ENCODE results near the gene ZMYM4. TPM values are rescaled to one million over a fixed set of nuclear protein-coding genes. Genes with fewer than 3 reads are reported as not detected.

The ZMYM4 gene
- polyA plus RNA-seq, 4 donors, result 3.8 to 31.9 (median 8.7) TPM

DNA sequence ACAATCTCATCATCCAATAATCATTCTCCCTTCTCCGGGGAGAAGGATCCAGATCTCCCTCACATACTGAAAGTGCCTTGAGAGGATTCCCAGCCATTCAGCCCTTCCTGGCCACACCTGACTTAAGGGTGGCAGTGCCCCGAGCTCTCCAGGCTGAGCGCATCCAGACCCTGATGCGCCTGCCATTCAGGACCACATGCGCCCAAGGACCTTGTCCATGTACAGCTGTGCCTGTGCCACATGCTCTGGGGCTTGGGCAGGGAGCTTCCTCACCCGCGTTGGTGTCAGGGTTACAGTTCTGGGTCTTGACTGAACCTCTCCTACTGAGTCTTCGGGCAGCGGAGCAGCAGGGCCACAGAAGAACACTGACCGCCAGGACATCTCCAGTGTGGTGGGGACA, 167.6 kb downstream of the ZMYM4 start:
- DNase-seq (no peak), FAIRE-seq (no peak)
- Histone ChIP-seq H3K27me3 (ENCODE audit: control insufficient read depth in 3 of 3, insufficient read depth in 3 of 3, low read length in 3 of 3) (no peaks in the 10 kb centered on the region), H3K9me3 (ENCODE audit: control insufficient read depth in 2 of 2, insufficient read depth in 1 of 2, low read depth in 1 of 2, low read length in 1 of 2) (no peaks in the 10 kb centered on the region), H3K4me1 (ENCODE audit: control insufficient read depth in 3 of 3, insufficient read depth in 2 of 3, low read depth in 1 of 3, low read length in 2 of 3) (no peaks in the 10 kb centered on the region), H3K27ac (ENCODE audit: low read depth in 1 of 3, low read length in 2 of 3) (no peak overlapping the region), H3K4me3 (ENCODE audit: low read depth in 1 of 3, low read length in 3 of 3) (no peak overlapping the region), H3K36me3 (ENCODE audit: control insufficient read depth in 3 of 3, insufficient read depth in 2 of 3, low read depth in 1 of 3, low read length in 3 of 3) (peaks cover 3 to 80% (median 23%) of the 10 kb centered on the region in 3 donors)
- WGBS, 3 donors, result 95 to 99% (median 97%) methylated on average over 10 of the region's 10 CpGs

DNA sequence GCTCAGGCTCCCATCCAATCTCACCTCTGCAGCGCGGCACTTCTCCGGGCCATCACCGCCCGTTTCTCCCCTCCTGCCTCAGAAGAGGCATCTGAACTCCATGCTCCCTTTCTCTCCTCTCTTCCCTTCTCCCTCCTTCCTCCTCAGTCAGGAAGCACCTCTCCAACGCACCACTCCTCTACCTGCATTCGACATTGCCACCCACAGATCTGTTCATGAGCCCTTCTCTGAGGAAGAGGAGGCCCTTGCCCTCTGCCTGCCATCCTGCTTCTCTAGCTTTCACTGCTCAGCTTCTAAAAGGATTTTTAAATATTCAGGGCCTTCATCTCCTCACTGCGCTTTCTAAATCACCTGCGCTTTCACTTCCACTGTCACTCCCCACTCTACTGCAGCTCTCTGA, 168.7 kb downstream of the ZMYM4 start:
- no peak overlapping the region for H3K27ac ChIP-seq (ENCODE audit: low read depth in 1 of 3, low read length in 2 of 3)
- peaks cover 3 to 86% (median 26%) of the 10 kb centered on the region in 3 donors for H3K36me3 ChIP-seq (ENCODE audit: control insufficient read depth in 3 of 3, insufficient read depth in 2 of 3, low read depth in 1 of 3, low read length in 3 of 3)
- FAIRE-seq (no peak), DNase-seq (no peak)
- H3K4me1 ChIP-seq (ENCODE audit: control insufficient read depth in 3 of 3, insufficient read depth in 2 of 3, low read depth in 1 of 3, low read length in 2 of 3), result no peaks in the 10 kb centered on the region
- no peaks in the 10 kb centered on the region for H3K27me3 ChIP-seq (ENCODE audit: control insufficient read depth in 3 of 3, insufficient read depth in 3 of 3, low read length in 3 of 3)
- H3K4me3 ChIP-seq (ENCODE audit: low read depth in 1 of 3, low read length in 3 of 3), result no peak overlapping the region
- 96 to 98% (median 96%) methylated on average over 9 of the region's 9 CpGs for WGBS, 3 donors
- H3K9me3 ChIP-seq (ENCODE audit: control insufficient read depth in 2 of 2, insufficient read depth in 1 of 2, low read depth in 1 of 2, low read length in 1 of 2), result no peaks in the 10 kb centered on the region

DNA sequence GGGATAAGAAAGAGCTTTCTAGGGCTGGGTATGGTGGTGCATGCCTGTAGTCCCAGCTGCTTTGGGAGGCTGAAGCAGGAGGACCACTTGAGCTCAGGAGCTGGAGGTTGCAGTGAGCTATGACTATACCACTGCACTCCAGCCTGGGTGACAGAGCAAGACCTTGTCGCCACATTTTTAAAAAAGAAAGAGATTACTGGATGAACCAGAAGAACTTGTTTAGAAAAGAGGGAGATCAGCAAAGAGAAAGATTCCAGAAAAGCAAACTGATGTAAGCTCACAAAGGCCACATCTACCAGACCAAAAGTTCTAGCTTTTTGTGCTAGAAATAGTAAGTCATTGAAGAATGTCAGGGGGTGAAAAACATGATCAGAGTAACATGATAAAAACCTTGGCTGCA, 171.1 kb downstream of the ZMYM4 start:
- no peaks in the 10 kb centered on the region for H3K27me3 ChIP-seq (ENCODE audit: control insufficient read depth in 3 of 3, insufficient read depth in 3 of 3, low read length in 3 of 3)
- WGBS, 3 donors, result 90 to 100% (median 100%) methylated on average over 1 of the region's 1 CpG
- H3K4me3 ChIP-seq (ENCODE audit: low read depth in 1 of 3, low read length in 3 of 3), result no peak overlapping the region
- no peaks in the 10 kb centered on the region for H3K4me1 ChIP-seq (ENCODE audit: control insufficient read depth in 3 of 3, insufficient read depth in 2 of 3, low read depth in 1 of 3, low read length in 2 of 3)
- no peak for FAIRE-seq
- H3K36me3 ChIP-seq (ENCODE audit: control insufficient read depth in 3 of 3, insufficient read depth in 2 of 3, low read depth in 1 of 3, low read length in 3 of 3), result peaks cover 0 to 81% (median 33%) of the 10 kb centered on the region in 3 donors
- H3K27ac ChIP-seq (ENCODE audit: low read depth in 1 of 3, low read length in 2 of 3), result no peak overlapping the region
- no peak for DNase-seq
- no peaks in the 10 kb centered on the region for H3K9me3 ChIP-seq (ENCODE audit: control insufficient read depth in 2 of 2, insufficient read depth in 1 of 2, low read depth in 1 of 2, low read length in 1 of 2)

DNA sequence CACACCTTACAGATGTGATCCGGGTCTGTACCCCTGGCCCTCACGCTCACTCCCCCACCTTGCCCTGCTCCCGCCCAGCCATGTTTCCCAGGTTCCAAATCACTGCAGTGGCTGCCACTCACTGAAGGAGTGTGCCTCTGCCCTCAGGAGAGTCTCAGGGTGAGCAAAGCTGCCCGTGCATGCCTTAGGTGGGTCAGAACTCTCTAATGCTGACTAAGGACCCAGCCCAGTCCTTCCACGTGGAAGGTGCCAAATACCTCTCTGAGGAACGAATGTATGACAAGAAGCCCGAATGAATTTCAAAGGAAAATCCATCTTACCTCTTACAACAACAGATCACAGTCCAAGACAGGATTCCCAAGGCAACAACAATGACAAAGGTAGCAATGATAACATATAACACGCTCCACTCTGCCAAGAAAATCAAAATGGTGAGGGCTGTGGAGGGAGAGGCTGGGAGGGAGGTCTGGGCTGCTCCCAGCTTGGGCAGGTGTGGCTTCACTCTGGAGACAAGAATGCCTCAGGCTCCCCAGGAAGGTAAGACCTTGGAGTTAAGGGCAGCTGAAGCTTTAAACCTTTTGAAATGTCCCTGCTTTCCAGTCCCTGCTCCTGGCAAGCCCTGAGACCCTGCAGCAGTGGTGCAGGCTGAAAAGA, 173.5 kb downstream of the ZMYM4 start:
- Histone ChIP-seq H3K4me3 (ENCODE audit: low read depth in 1 of 3, low read length in 3 of 3) (no peak overlapping the region), H3K9me3 (ENCODE audit: control insufficient read depth in 2 of 2, insufficient read depth in 1 of 2, low read depth in 1 of 2, low read length in 1 of 2) (no peaks in the 10 kb centered on the region), H3K27me3 (ENCODE audit: control insufficient read depth in 3 of 3, insufficient read depth in 3 of 3, low read length in 3 of 3) (no peaks in the 10 kb centered on the region), H3K36me3 (ENCODE audit: control insufficient read depth in 3 of 3, insufficient read depth in 2 of 3, low read depth in 1 of 3, low read length in 3 of 3) (peaks cover 4 to 62% (median 34%) of the 10 kb centered on the region in 3 donors), H3K4me1 (ENCODE audit: control insufficient read depth in 3 of 3, insufficient read depth in 2 of 3, low read depth in 1 of 3, low read length in 2 of 3) (no peaks in the 10 kb centered on the region), H3K27ac (ENCODE audit: low read depth in 1 of 3, low read length in 2 of 3) (no peak overlapping the region)
- DNase-seq (no peak), FAIRE-seq (no peak)
- WGBS, 3 donors, result 85 to 90% (median 86%) methylated on average over 8 of the region's 8 CpGs

DNA sequence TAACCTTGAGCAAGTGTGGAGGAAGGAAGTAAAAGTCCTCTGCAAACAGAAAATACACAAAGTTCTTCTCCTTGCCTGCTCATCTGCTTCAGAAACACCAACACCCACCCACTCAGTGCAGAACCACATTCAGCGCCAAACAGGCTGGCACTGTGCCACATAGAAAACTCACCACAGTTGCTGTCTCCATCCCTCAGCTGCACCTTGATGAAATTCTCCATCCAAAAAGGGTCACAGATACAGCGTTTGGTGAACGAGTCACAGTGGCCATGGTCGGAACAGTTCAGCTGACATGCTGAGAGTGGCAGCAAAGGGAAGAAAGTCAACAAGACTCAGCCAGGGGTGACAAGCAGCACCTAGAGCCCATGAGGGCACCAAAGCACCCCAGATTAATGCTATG, 174.2 kb downstream of the ZMYM4 start:
- no peak for DNase-seq
- no peaks in the 10 kb centered on the region for H3K4me1 ChIP-seq (ENCODE audit: control insufficient read depth in 3 of 3, insufficient read depth in 2 of 3, low read depth in 1 of 3, low read length in 2 of 3)
- peaks cover 6 to 60% (median 32%) of the 10 kb centered on the region in 3 donors for H3K36me3 ChIP-seq (ENCODE audit: control insufficient read depth in 3 of 3, insufficient read depth in 2 of 3, low read depth in 1 of 3, low read length in 3 of 3)
- H3K9me3 ChIP-seq (ENCODE audit: control insufficient read depth in 2 of 2, insufficient read depth in 1 of 2, low read depth in 1 of 2, low read length in 1 of 2), result no peaks in the 10 kb centered on the region
- WGBS, 3 donors, result 74 to 84% (median 83%) methylated on average over 4 of the region's 4 CpGs
- no peak overlapping the region for H3K4me3 ChIP-seq (ENCODE audit: low read depth in 1 of 3, low read length in 3 of 3)
- no peak for FAIRE-seq
- no peak overlapping the region for H3K27ac ChIP-seq (ENCODE audit: low read depth in 1 of 3, low read length in 2 of 3)
- H3K27me3 ChIP-seq (ENCODE audit: control insufficient read depth in 3 of 3, insufficient read depth in 3 of 3, low read length in 3 of 3), result no peaks in the 10 kb centered on the region

DNA sequence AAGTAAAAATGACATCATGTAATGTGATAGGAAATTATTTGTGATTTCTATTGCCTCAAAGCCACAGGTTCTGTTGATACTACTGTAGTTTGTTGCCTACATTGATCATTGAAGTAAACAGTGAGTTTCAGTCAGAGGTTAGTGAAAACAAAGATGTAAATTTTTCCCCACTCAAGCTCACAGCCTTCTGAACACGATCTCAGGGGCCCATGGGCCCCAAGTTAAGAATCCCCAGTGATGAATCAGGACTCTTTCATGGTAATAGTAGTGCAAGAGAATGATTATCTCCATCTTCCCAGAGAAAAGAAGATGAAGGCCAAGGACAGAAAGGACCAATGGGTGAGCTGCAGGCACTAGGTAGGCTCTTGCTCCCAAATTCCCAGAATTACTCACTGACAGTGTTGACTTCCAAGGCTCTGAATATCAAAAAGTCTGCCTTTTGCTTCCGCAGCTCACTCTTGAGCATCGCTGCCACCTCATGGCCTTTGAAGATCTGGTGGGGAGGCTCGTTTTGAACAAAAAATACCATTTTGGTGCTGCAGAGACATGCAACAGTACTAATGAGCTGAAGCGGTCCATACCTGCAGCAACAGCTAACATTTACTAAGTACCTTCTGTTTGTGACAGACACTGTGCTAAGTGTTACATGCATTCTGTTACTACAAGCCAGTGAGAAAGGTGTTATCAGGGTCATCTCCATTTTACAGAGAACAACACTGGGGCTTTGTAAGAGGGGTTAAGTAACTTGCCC, 175.4 kb downstream of the ZMYM4 start:
- Histone ChIP-seq H3K4me3 (ENCODE audit: low read depth in 1 of 3, low read length in 3 of 3) (no peak overlapping the region), H3K36me3 (ENCODE audit: control insufficient read depth in 3 of 3, insufficient read depth in 2 of 3, low read depth in 1 of 3, low read length in 3 of 3) (peaks cover 9 to 60% (median 34%) of the 10 kb centered on the region in 3 donors), H3K9me3 (ENCODE audit: control insufficient read depth in 2 of 2, insufficient read depth in 1 of 2, low read depth in 1 of 2, low read length in 1 of 2) (no peaks in the 10 kb centered on the region), H3K27ac (ENCODE audit: low read depth in 1 of 3, low read length in 2 of 3) (no peak overlapping the region), H3K27me3 (ENCODE audit: control insufficient read depth in 3 of 3, insufficient read depth in 3 of 3, low read length in 3 of 3) (no peaks in the 10 kb centered on the region), H3K4me1 (ENCODE audit: control insufficient read depth in 3 of 3, insufficient read depth in 2 of 3, low read depth in 1 of 3, low read length in 2 of 3) (no peaks in the 10 kb centered on the region)
- DNase-seq, result no peak
- WGBS, 3 donors, result 83 to 88% (median 86%) methylated on average over 5 of the region's 5 CpGs
- FAIRE-seq, result no peak

DNA sequence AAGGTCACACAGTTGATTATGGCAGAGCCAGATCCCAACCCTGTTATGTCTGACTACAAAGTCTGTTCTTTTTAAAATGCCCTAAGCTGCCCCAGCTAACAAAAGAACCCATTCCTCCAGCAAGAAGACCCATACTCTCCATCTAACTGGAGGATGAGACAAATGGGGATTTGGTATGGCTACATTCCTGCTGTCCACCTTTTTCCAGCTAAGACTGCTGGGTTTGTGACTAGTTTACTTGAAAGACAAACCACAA, 175.9 kb downstream of the ZMYM4 start:
- DNase-seq, result no peak
- Histone ChIP-seq H3K36me3 (ENCODE audit: control insufficient read depth in 3 of 3, insufficient read depth in 2 of 3, low read depth in 1 of 3, low read length in 3 of 3) (peaks cover 9 to 57% (median 34%) of the 10 kb centered on the region in 3 donors), H3K27ac (ENCODE audit: low read depth in 1 of 3, low read length in 2 of 3) (no peak overlapping the region), H3K9me3 (ENCODE audit: control insufficient read depth in 2 of 2, insufficient read depth in 1 of 2, low read depth in 1 of 2, low read length in 1 of 2) (no peaks in the 10 kb centered on the region), H3K4me3 (ENCODE audit: low read depth in 1 of 3, low read length in 3 of 3) (no peak overlapping the region), H3K27me3 (ENCODE audit: control insufficient read depth in 3 of 3, insufficient read depth in 3 of 3, low read length in 3 of 3) (no peaks in the 10 kb centered on the region), H3K4me1 (ENCODE audit: control insufficient read depth in 3 of 3, insufficient read depth in 2 of 3, low read depth in 1 of 3, low read length in 2 of 3) (no peaks in the 10 kb centered on the region)
- no peak for FAIRE-seq

DNA sequence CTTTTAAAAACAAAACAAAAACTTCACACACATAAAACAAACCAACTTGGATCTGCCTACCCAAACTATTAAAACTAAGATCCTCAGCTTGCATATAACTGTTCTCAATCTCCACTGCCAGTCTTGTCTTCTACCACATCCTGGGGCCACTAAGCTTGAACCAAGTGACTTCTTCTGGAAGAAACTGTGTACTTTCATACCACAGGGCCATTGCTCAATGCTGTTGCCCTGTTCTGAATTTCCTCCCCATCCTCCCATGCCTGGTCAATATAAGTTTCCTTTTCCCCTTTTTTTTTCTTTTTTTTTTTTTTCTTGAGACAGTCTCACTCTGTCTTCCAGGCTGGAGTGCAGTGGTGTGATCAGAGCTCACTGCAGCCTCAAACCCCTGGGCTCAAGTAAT, 178.8 kb downstream of the ZMYM4 start:
- Histone ChIP-seq H3K27ac (ENCODE audit: low read depth in 1 of 3, low read length in 2 of 3) (no peak overlapping the region), H3K4me1 (ENCODE audit: control insufficient read depth in 3 of 3, insufficient read depth in 2 of 3, low read depth in 1 of 3, low read length in 2 of 3) (peaks cover 0 to 3% (median 2%) of the 10 kb centered on the region in 3 donors), H3K4me3 (ENCODE audit: low read depth in 1 of 3, low read length in 3 of 3) (no peak overlapping the region), H3K9me3 (ENCODE audit: control insufficient read depth in 2 of 2, insufficient read depth in 1 of 2, low read depth in 1 of 2, low read length in 1 of 2) (no peaks in the 10 kb centered on the region), H3K27me3 (ENCODE audit: control insufficient read depth in 3 of 3, insufficient read depth in 3 of 3, low read length in 3 of 3) (no peaks in the 10 kb centered on the region), H3K36me3 (ENCODE audit: control insufficient read depth in 3 of 3, insufficient read depth in 2 of 3, low read depth in 1 of 3, low read length in 3 of 3) (peaks cover 13 to 50% (median 25%) of the 10 kb centered on the region in 3 donors)
- DNase-seq (no peak), FAIRE-seq (no peak)

All from small intestine (tissue), 7 donors.